Measurements from ENCODE around the gene PTPRD. TPM values are rescaled to one million over a fixed set of nuclear protein-coding genes. Genes with fewer than 3 reads are reported as not detected.
A peak's percentile ranks its signal among the peaks of the same experiment; 100 is the strongest.
"Not testable (repeated sequence)": the region's sequence is repeated elsewhere in the genome, so short reads cannot be mapped to it uniquely, and the experiment has no call there.

PTPRD gene
- polyA plus RNA-seq, 12 donors = 35.0 to 104 (median 78.4) TPM; not detected in 1

DNA sequence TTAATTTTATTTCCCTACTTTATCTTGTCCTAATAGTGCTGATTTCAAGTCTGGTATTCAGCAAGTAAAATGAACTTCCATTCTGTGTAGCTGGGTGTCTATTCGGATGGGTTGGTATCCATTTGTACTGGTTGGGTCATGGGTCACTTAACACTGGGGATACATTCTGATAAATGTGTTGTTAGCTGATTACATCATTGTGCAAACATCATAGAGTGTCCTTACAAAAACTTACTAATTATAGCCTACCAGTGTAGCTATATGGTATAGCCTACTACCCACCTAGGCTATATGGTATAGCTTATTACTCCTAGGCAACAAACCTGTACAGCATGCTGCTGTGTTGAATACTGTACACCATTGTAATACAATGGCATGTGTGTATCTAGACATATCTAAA is 1439.5 kb downstream of the PTPRD start:
- DNase-seq = no peak

DNA sequence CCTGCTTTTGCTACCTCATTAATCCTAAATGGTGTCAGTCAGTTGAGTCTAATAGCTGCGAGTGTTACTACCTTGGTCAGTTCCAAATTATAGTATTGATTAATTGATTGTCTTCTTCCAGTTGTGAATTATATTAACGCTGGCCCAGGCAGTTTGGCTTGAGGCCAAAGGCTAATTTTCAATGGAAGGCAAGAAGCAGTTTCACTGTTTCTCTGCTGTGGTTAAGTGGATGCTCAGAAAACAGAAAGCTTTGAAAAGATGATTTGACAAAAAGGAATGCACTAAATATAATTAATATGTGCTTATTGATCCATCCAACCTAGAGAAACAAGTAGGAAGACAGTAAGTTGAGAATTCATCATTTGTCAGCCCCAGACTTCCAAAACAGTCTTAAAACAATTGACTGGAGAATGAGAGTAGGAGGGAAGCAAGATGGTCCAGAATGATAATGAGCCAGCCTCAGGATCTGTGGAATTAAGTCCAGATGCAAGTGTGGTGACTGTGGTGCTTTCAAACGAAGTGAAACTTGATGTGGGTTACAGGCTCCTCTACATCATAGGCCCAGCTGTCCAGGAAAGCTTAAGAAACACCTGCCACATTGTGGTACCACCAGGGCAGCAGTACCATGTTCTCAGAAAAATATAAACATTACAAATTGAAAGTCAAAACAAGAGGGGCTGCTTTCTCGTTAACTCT is 1442.2 kb downstream of the PTPRD start:
- DNase-seq = no peak

DNA sequence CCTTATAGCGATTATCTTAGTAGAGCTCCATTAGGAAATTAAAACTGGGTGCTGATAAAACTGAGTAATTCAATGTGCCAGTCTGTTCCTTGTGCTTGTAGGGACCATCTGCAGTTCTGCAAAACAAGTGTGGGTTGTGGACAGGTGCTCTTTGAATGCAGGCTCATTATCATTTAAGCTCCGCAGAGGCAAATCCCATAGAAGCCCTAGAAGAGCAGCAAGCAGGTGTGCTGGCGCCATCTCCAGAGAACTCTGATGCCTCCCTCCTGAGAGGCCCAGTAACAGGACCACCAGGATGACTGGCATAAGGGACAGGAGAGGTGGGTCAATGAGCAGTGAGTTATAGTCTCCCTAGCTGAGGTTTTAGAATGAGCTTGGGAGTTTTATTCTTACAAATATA is 1470.8 kb downstream of the PTPRD start:
- no peak for DNase-seq

DNA sequence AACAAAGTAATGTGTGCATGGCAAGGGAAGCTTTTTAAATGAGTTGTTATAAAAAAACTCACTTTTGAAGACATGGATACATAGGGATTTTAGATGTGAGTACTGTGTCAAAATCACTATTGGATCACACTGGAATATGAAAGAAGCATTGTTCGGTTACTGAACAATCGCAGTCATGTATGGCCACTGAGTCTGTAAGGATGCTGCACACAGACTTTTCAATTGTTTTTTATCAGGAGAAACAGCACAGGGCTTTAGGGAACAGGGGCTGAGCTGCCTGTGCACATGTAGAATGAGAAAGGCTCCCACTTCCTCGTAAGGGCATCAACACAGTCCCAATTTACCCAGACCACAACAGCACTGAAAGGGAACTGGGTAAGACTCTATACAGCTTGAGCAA is 1479.3 kb downstream of the PTPRD start:
- no peak for DNase-seq

DNA sequence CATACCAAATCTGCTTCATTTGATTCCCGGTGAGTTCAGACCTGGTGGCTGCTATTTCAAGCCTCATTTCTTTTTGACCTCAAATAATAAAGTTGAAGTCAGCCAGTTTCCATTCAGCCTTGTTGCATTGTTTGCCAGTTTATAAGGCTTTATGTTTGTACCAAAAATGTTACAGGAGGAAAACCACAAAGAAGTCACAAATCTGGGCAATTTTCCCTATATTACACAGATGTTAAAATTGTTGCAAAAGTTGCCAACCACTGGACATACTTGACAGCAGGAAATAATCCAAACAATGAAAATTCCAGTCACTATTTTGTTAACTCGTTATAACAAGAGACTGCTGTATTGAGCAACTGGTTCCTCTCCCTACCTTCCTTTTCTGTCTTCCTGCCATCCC is 1488.2 kb downstream of the PTPRD start:
- peak; percentile 43 for DNase-seq

DNA sequence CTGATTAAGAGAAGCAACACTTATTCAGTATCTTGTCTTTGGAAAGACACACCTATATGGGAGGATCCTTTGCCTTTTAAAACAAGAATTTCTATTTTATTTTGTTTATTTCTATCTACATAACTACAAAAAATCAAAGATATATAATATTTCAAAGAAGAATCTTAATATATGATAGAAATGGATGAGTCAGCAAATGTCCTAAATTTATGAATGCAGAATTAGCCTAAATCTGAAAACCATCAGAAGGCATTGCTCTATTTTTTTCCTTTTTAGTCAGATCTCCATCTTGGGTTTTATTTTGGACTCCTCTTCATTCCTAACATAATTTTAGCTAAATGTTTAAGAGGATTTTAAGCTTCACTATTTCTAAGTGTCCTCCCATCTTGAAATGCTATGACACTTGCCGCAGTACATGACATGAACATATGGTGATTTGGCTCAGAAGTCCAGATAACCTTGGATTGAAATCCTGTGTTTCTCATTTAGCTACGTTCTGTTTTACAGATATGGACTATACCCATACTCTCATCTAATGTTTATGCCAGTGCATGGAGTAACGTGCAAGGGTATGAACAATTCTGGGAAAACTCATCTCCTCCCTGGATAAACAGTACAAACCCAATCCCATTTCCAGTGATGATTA is 1490.4 kb downstream of the PTPRD start:
- DNase-seq = no peak

DNA sequence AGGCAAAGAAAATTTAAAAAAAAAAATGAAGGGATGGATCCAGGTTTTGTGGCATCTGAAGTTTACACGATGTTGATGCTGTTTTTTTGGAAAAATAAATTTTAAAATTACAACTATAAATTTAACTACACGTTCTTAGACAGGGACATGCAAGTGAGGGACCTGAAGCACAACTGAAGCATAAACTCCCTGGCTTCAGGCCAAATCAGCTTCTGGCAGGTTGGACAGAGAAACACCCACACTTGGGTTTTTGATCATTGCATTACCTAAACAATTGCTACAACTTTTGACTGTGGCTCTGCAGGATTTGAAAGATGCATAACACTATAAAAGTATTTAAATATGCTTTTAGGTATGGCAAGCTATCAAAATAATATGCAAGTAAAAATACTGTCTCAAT is 1494.9 kb downstream of the PTPRD start:
- DNase-seq = no peak

DNA sequence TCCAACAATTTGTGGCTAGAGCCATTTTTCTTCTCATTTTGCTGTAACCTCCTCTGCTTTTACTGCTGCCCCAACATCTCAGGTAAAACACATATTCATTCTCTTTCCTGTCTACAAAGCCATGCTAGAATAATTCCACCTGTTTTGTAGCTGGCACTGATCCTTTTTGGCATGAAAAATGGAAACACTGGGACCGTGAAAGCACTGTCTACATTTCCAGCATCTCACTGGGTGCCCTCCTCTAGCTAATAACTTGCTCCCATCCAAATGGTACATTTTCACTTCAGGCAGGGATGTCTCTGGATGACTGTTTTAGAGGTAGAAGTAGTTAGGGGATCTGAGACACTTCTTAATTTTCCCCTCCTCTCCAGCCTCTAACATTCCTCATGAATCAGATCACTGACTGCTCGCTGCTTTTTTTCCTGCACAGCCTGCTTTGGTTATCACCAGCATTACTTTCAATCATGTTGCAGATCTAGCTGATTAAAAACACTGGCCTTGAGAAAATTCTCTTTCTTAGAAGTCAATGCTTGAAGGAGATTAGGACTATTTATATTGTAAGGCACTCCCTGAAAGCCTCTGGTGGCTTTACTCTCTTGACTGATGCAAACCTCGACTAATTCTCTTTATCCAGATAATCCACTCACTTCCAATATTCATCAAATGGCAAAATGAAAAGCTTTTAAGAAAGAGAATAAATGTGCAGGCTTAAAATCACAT is 1500.6 kb downstream of the PTPRD start:
- DNase-seq = no peak

DNA sequence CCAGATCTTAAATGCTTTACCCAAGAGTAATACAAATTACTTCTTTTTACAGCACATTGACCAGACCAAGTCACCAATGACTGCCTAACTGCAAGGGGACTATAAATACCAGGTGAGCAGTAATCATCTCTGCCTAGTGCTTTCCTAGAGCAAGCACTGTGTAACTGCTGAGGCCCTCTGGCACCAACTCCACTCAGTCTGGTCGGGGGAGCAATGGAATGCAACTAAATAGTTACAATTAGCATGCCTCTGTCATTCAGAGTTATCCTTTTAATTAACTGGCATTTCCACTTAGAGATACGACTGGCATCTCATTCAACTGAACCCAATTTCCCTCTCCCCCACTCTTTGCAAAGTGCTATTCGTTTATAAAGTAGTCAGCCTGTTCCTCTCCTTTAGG is 1504.2 kb downstream of the PTPRD start:
- DNase-seq = no peak

DNA sequence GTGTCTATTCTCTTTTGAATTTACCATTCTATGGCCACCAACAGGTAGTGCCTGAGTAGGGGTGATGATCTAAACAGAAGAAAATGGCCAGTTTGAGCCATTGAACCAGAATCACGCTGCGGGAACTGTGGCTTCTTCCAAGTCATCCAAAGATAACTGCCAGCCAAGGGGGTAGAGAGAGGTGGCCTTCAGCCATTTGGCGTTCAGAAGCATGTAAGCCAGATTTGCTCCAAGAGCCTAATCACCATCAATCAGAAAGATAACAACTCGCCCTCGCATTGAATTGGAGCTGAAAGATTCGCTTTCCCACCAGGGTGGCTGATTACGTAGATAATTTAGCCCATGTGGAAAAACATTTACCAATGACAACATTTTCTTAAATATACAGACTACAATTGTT is 1510.5 kb downstream of the PTPRD start:
- no peak for DNase-seq

DNA sequence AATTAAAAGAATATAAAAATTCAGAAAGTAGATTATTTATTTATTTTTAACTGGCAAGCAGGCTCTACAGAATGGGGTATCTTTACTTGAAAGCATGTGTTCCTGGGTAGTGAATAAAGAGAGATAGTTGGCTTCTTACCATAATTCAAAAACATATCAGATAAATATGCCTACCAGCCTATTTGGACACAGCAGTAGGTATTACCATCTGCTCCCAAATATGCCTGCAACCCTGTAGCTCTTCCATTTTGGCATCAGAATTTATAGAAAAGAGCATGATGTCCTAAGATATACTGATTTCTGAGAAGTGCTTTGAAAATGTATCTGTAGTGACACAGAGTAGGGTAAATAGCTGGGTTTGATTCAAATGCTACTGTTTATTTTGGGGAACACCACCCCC is 1512.7 kb downstream of the PTPRD start:
- no peak for DNase-seq

DNA sequence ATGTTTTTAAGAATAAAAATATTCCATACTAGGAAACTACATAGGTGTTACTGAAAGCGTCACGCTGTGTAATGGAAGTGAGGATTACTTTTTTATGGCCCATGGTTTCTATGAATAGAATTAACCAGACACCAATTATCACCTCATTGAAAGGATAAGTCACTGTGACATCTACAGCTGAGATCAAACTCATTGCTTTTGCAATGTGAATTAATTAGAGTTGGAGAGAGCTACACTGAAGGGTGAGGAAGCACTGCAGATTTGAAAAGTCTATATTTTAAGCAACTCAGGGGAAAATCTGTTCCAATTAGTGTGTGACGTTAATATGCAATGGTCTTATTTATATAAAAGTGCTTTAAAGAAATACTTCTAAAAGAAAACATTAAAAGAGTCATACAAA is 1513.2 kb downstream of the PTPRD start:
- DNase-seq = no peak

DNA sequence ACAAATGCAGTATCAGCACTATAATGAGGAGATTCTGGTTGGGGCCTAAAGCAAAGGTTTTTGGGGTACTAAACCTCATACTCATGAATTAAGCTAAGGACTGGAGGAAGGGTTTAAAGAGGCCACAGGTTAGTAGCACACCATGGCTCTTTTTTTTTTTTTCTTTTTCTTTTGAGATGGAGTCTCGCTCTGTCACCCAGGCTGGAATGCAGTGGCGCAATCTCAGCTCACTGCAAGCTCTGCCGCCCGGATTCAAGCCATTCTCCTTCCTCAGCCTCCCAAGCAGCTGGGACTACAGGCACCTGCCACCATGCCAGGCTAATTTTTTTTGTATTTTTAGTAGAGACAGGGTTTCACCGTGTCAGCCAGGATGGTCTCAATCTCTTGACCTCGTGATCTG is 1515.5 kb downstream of the PTPRD start:
- not testable (repeated sequence) for DNase-seq

DNA sequence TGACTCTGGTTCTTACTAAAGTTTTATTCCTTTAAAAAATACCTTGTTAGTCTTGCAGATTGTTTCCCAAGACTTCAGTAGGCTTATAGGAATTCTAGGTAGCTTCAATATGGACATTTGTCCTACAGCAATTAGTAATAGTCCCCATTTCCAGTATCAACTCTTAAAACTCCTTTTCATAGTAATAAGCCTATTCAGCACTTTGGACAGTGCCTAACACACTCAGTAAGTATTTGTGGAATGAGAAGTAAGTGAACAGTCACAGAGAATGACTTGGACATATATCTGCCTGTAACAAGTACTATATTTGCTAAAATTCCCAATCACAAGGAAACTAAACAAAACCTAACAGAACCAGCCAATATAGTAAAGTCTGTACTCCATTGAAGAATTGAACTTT is 1521.4 kb downstream of the PTPRD start:
- DNase-seq = no peak

DNA sequence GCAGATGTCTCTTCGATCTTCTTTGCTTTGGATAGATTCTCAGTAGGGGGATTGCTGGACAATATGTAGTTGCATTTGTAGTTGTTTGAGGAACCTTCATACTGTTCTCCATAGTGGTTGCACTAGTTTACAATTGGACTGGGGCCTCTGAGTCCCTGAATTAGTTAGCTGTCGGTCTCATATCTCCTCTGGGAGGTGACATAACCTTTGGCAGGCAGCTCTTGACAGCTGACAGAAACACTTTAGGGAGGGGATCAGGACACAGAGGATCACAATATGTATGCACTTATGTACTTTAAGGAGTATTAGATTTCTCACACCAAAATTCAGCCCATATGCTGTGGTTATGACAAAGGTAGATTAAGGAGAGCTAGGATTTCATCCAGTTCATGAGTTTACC is 1533.3 kb downstream of the PTPRD start:
- DNase-seq = no peak

DNA sequence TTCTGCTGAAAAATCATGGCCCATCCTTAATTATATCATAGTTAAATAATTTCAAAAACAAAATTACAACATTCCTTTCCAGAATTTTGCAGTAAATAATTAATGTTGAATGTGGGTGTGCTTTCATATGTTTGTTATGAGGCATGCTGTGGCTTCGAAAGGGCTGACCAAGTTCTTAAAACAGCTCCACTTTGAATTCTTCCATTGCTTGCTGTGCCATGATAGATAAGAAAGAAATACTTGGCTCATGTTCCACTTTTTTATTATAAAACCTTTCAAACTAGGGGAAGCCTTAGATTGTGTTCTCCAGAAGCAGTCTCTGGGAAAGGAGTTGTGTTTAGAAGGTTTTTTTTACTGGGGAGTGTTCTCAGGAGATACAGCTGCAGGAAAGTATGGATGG is 1534.5 kb downstream of the PTPRD start:
- DNase-seq = no peak

DNA sequence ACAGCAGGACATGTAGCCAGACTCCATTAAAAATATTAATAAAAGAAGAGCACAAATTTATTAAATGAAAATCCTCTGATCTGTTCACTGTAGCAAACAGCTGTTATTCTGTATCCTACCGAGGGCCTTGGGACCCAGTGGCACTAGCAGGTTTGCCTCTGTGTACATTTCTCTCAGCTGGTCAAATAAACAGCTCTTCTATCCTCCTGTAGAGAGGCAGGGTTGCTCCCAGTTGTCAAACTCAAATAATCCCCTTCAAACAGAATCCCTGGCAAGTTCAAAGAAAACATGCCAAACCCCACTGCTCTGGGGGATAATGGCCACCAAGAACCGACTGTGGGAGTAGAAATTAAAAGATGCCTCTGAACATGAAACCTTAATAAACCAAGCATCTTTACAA is 1551.2 kb downstream of the PTPRD start:
- DNase-seq = no peak

DNA sequence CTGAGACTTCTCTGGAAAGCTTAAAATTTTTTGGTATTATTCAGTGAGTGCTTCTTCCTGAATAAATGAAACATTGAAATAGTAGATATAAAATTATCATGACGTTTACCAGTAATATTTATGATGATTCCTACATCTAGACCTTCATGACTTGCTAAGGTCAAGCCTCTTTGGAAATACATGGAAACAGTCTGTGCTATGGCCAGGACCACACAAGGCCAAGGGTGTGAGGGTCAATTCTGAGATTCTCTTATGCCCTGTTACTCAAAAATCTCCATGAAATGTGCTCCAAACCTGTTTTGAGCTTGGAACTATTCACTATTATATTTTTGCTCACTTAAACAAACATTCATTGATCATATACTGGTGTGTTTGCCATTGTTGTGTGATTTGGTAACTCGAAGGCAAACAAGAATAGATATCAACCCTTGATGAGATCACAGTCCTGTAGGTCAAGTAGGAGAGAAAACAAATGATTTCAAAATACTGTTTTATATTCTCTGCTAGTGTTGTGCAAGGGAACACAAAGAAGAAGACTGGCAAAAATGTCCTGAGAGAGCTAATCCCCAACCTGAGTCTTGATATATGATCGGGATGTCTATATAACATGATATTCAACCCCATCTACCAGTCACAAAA is 1558.3 kb downstream of the PTPRD start:
- DNase-seq = no peak

DNA sequence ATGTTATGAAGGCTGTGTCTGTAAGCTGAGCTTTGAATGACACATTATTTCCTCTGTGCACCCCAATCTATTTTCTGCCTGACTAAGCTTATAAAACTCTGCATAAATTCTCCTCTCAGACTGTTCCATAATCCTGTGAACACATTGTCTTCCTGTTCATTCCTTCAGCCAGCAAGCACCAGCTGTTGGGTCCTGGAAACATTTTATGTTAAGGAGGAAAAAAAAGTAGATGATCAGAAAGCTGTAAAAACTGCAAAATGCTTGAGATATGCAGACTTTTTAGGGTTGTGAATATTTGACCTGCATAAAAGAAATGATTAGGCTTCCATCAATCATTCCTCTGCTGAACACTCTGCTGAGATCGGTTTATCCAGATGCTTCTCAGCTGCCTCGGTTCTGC is 1567.2 kb downstream of the PTPRD start:
- no peak for DNase-seq

DNA sequence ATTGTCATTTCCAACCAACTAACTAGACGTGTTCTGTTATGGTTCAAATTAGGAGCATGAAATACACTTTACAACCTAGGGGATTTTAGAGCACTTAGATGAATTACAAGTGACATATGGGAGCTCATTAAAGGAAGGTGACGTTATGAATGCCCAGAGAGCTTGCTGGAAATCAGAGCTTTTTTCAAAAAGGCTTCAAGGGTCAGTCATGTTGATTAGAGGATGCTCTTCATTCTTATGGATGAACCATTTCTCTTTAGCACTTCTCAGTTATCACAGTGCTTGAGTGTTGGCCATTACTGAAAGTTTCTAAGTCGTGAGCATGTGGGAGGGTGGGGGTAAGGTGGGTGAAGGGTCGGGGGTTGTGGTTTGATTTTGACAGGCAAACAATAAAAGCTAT is 1567.7 kb downstream of the PTPRD start:
- DNase-seq = no peak

DNA sequence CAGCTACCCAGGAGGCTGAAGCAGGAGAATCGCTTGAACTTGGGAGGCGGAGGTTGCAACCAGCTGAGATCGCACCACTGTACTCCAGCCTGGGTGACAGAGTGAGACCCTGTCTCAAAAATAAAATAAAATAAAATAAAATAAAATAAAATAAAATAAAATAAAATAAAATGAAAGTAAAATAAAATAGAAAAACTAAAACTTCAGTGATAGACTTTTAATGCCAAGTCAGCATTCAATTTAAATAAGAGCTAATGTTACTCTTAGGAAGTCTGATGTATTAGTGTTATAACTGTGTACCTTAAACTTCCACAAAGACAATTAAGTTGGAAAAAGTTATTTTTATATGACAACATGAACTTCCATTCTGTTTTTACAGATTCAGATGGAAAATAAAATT is 1569.0 kb downstream of the PTPRD start:
- DNase-seq = not testable (repeated sequence)

DNA sequence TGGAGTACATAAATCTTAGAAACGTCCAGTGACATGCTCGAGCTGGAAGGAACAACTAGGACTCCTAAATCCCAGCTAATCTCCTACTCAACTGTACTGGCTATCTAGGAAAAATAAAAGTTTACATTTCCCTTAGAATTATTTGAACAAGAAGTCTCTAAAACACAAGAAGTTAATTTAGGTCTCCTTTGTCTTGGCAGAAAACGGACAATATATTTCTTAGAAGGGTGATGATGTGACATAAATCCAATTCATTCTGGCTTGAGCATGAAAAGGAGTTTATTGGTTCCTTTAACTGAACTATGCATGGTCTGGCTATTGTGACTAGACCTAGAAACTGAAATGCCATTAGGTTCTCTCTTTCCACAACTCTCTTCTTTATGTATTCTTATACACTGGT is 1571.0 kb downstream of the PTPRD start:
- DNase-seq = no peak

DNA sequence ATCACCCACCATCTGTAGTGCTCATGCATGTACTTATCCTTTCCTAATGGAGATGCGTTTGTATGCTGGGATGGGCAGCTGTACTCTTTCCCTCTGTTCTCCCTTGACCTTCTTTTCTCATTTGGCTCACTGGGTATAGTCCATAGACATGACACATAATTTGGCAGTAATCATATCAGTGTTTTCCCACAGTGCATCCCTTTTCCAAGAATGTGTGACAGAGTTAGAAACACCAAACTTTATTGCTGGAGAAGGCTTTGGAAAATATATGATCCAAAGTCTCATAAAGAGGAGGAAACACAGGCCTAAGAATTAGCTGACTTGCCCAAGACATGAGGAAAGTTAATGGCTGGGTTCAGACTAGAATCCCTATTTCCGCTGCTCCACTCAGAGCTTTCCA is 1579.8 kb downstream of the PTPRD start:
- DNase-seq = no peak

Data from muscle of arm (tissue), 12 donors.